RKO (cell line): ENCODE data around the gene ABI2.
A peak's percentile ranks its signal among the peaks of the same experiment; 100 is the strongest.

Experiments
- DNase-seq: peaks from one replicate; pipeline ENCODE4 v3.0.0-alpha.2; 2016; ENCODE audit warnings: low spot score

The ABI2 gene

DNA sequence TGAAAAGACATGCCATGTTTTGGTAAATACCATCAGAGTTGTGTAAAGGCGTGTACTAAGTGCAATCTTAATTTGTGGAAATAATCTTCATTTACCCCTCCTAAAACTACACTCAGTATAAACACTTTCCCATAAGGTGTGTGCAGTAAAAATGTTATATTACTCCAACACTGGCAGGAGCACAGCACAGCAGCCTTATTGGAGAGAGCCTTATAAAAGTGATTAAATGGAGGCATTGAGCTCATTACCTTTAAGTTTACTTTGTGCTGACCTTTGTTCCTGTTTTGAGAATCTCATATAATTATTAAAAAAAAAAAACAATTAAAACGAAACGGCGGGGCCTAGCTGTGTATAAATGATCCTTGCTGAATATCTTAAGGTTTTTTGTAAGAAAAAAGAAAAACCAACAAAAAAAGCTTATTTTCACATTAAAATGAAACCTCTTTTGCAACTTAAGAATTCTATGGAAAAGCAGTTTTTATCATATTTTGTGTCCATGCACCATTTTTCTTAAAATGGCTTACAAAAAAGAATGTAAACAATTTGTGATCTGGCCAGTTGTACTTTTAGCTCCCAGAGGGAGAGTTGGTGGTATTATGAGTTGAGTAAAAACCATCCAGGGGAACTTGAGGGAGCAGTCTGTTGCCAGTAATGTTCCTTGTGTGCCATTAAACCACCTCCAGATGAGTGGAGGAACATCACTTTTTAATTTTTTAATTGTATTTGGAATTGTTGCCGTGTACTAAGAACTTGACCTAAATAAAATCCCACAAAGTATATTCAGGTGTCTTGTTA lies 103.4 kb downstream of the ABI2 start:
- no peak for DNase-seq

DNA sequence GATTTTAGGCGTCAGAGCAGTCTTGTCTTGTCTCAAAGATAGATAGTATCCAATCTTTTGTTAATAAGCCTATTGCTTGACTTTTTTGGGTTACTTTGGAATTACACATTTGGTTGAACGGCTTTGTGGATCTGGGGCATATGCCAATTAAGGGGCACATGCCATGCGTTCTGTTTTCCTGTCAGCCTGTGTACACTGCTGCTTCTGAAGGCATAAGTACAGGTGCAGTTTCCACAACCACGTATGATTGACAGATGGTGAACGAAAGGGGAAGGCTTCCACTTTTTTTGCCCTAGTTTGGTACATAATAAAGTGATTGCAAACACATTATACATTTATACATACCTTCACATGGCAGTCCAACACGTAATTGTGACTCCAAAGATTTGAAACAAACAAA lies 104.6 kb downstream of the ABI2 start:
- DNase-seq, result no peak

DNA sequence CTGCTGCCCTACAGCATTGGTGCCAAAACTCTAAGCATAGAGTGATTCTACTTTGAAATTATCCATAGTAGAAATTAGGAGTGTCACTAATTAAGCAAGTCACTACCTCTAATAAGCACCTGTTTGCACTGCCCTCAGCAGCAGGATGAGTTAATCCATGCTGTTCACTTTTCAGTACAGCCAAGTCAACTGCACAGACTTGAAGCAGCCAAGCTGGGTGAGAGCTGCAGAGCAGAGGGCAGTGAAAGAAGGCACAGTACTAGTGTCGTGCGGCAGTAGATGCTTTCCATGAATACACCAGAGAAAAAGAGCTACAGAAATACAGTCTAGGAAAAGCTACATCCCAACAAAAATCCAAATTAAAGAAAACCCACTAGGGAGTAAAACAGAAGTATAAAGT lies 108.3 kb downstream of the ABI2 start:
- no peak for DNase-seq

DNA sequence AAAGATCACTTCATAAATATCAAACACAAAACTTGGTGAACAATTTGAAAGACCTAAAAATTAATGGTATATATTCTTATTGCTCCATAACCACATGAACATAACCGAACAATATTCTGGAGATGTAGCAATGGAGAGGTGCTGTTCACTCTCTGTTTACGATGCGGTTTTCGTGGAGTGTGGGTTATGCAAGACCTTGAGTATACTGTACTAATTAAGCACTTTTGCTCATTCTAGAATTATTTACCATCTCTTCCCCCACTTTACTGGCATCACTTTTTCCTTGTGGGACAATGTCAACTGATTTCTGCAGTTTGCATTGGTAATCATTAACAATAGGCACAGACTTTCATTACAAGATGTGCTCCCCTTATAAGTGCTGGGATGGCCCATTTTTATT lies 109.3 kb downstream of the ABI2 start:
- no peak for DNase-seq

DNA sequence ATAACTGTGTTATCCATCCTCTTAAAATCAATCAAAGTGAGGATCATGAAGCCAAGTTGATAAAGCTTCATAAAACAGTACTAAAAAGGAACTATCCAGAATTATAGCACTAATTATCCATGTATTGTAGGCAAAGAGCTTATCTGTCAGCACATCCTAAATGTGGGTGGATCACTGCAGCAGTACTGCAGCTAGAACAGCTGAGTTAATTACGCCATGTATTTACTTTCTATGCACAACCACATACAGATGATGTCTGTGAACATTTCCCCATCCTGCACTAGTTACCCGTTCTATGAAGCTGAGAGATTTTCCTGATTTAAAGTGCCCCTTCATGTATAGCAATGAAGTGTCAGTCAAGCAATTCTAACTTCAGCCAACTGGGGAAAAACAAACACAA lies 110.3 kb downstream of the ABI2 start:
- no peak for DNase-seq

DNA sequence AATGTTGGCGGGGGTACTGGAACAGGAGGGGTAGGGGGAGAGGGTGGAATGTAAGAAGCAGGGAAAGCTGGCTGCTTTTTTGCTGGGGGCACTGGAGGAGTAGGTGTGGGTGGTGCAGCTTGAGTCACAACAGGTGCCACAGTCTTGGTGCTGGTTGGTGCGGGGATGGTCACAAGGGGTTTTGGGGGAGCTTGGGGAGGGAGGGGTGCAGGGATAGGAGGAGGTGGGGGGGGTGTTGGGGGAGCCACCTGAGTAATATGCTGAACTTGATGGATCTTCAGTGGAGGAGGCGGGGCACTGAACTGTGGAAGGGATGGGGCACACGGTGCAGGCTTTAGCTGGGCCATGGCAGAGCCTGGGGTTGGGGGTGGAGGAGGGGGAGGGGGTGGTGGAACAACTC lies 112.5 kb downstream of the ABI2 start:
- no peak for DNase-seq

DNA sequence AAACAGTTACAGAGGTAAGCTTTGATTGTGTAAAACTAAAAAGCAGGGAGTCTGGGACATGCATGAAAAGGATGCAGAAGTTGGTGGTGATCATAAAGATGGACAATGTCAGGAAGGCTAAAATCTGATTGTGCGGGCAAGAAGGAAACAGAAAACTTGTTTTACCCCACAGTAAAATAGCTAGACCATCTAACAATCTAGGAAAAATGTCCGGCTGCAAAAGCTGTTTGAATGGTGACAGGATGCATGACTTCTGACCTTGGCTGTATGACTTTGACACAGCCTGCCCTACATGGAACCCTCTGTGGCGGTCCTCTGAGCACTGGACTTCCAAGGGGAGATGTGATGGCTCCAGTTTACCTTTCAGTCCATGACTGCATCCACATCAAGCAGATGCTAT lies 113.3 kb downstream of the ABI2 start:
- DNase-seq, result no peak

DNA sequence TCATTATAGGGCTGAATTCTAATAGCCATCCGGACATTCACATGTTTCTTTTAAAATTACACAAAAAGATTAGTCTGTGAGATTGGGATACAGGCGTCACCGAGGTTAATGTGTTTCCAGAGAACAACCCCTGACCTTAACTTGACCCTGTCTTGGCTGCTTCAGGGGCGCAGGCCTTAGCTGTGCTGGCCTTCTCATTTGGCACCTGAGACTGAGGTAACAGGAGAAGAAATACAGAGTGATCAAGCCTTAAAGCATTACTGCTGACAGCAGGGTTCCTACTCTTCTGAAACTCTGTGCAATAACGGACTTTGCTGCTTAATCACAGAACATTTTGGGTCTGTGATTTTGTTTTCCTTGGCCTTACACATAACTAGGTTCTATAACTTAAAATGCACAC lies 114.3 kb downstream of the ABI2 start:
- DNase-seq, result no peak

DNA sequence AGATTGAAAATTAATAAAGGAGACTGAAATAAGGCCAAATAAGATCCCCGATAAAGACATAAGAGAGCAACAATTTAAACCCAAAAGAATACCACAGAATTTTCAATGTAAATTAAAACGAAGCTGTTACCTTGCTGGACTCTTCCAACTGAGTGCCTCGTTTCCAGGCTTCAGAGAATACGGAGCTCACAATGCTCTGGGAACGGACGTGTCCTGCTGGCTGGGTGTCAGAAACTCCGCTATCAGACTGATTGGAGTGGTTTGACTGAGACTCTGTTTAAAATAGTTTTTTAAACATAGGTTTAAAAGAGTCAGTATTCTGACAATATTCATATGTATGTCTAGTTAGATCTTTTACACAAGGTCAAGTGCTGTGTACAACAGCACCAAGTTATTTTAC lies 116.5 kb downstream of the ABI2 start:
- no peak for DNase-seq

DNA sequence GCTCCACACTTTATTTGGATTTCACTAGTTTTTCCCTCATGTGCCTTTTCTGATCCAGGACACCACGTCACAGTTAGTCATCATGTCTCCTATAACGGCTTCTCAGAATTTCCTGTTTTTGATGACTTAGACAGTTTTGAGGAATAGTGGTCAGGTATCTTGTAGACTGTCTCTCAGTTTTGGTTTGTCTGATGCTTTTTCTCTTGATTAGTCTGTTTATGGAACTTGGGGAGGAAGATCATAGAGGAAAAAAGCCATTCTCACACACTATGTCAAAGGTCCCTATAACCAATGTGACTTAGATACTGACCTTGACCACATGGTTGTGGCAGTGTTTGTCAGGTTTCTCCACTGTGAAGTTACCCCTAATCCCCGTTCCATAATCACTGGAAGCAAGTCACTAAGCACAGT lies 117.9 kb downstream of the ABI2 start:
- DNase-seq, result peak; percentile 68

DNA sequence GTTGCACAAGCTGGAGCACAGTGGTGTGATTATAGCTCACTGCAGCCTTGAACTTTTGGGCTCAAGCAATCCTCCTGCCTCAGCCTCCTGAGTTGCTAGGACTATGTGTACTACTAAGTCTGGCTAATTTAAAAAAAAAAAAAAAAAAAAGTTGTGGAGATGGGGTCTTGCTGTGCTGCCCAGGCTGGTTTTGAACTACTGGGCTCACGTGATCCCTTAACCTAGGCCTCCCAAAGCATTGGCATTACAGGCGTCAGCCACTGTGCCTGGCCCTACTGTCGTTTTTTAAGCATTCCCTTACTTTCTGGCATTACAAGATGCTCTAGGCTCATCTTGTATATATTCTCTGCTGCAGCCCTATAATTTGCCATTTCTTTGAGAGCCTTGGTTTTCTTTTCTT lies 118.6 kb downstream of the ABI2 start:
- no peak for DNase-seq

DNA sequence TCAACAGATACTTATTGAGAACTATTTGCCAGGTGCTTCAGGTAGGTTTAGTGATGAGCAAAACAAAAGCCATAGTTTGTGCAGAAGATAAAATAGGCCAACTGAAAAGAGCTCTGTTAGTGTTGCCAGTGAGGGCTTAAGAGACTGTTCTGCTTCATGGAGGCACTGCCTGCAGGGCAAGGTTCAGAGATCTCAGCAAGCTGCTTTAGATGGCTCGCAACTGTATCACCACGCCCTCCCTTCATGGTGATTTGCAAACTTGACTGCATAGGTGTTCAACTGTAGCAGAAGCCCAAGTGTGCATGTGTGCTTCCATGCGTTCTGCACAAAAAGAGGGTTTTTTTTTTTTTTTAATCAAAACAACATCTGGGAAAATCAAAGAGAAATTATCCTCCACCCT lies 122.4 kb downstream of the ABI2 start:
- no peak for DNase-seq

DNA sequence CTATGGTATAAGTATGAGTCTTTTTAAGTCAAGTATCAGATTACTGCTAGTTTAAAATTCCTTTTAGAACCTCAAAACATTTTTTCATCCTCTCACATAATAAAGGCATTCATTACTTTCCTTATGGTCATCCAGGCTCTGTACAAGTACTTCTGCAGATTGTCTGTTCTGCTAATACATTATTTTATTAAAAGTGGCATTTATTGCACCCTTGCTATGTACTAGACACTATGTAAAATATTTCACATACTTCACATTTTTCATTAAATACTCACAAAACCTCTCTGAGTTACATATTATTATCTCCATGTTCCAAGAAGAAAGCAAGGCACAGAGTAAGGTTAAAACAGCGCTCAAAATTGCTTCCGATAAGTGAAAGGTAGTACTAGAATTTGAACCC lies 122.8 kb downstream of the ABI2 start:
- no peak for DNase-seq

DNA sequence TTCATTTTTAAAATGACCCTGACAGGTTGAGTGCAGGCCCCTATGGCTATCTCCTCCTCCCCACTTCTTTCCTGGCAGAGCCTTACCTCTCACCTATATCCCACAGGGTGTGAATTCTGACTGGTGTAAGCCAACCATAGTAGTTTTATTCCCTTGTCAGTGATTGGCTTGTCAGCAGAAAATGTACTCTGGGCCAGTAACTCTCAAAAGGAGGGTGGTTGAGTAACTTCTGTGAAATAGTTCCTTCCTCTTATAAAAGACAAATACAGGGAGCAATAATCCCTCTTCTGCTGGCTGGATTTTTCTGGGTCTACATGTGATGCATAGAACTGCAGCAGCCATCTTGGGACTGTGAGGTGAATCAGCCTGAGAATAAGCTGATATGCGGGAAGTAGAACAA lies 123.5 kb downstream of the ABI2 start:
- DNase-seq, result no peak

DNA sequence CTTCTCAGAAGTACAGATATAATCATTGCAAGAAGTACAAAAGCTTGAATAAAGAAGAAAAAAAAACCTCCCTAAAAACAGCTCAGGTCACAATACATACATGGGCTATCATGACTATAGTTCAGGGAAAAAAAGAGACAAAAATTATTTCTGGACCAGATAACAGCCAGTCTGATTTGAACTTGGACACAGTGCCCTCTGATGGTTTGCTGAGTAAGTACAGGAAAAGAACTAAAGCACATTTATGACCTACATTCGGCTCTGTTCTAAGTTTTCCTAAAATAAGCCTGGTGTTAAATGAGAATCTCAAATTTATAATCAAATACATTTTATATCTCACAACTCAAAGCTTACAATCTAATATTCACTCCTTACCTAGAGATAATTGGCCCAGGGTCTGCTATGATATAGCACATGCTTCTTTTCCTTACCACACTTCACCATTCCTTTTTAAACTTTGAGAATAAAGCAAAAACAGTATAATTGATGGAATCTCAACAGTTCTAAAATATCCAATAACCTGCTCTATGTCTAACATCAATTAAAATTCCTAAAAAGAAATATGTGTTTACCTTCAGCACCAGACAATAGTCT lies 125.8 kb downstream of the ABI2 start:
- DNase-seq, result peak; percentile 78

DNA sequence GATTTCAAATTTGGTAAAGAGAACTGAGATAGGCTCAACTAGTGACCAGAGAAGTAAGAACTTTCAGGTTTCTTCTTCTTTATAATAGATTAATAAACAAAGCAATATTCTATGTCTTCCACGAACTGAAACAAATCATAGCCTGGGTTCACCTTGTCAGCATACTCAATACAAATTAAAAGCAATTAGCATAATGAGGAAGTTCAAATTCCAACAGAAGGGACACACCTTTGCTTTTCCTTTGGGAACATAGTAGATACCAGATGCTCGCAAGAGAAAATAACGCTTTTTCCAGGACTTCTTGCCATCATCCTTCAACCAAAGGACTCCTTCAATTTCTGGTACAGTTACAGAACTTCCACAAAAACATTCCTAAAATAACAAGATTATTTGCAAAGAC lies 127.0 kb downstream of the ABI2 start:
- no peak for DNase-seq

DNA sequence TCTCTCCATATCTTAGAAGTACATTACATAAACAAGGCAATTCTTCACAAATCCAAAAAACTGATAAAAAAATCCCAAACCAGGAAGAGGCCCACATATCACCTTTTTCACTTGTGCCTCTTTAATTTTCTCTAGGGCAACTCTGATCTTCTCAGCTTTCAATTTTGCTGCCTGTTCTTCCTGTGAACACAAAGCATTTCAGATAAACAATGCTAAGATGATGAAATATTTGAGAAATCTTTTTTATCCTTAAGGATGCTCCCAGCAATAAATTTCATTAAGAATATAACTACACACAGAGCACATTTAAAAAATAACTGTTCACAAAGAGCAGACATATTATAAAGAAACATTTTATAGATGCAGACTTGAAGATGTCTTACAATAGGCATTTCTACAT lies 133.6 kb downstream of the ABI2 start:
- DNase-seq, result no peak

DNA sequence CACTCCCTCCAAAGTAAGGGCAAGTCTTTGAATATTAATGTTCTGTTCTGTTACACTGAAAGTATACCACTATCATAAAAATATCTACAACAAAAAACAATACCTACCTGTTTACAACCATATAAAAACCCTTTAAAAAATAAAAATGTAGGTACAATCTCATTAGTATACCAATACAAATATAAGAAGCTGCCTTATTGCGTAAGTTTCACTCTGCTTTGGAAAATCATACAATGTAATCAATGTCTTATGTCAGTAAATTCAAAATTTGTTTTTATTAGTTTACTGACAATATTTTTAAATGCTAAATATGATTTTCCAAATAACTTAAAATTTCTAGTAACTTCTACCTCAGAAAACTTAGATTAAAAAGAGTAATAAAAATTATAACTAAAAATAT lies 134.1 kb downstream of the ABI2 start:
- DNase-seq, result no peak

DNA sequence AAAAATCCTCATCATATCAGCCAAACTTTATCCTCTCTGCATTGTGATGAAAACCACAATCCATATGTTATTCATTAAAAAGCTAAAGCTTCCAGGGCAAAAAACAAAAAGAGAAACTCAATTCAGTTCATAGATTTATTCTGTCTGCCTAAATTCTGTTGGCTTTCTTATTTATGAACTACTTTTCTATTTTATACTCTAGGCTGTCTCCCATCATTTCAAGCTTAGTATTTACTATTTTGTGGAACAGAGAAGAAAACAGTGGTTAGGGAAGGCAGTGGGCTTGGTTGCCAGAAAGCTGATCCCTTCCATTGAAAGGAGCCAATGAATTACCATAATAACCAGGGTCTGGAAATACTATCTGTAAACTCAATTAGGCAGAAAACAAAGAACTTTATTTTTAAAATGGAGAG lies 135.1 kb downstream of the ABI2 start:
- no peak for DNase-seq

DNA sequence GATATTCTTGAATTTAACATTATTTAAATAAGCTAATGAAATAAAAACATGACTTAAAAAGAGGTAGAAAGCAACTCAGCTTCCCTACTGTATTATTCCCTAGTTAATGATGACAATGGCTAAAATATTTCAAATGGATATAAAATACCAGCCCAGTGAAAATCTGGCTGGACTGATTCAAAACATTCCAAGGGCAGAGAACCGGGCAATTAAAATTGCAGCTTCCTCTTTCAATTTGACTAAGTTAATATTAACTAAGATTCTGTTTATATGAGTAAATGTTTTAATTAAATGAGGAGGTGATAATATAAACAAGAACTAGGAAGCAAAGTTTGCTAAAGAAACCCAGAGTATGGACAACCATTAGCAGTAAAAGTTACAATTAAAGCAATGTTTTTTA lies 141.4 kb downstream of the ABI2 start:
- no peak for DNase-seq

DNA sequence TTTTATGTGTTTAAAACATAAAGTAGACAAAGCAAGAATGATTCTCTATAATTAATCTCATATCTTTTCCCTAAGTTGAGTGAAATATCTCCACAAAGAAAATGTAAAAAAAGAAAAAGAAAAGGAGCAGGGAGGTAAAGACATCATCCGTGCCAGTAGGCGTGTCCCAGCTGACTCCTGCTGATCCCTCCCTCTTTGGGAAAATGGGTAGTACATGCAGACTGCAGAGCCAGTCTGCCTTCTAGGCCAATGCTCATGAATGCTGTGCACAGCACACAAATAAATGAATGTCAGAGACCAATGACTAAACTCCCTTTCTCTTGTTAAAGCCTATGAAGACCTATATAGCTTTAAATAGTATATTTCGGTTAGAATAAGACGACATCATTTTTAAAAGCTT lies 142.2 kb downstream of the ABI2 start:
- DNase-seq, result no peak

DNA sequence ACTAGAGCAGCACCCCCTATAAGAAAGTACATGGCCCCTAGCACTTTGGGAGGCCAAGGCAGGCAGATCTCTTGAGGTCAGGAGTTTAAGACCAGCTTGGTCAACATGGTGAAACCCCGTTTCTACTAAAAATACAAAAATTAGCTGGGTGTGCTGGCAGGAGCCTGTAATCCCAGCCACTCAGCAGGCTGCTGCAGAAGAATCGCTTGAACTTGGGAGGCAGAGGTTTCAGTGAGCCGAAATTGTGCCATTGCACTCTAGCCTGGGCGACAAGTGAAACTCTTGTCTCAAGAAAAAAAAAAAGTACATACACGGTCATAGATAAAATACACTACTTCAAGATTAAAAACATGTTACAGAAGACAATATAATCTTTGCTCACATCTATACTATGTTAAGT lies 143.1 kb downstream of the ABI2 start:
- DNase-seq, result no peak

DNA sequence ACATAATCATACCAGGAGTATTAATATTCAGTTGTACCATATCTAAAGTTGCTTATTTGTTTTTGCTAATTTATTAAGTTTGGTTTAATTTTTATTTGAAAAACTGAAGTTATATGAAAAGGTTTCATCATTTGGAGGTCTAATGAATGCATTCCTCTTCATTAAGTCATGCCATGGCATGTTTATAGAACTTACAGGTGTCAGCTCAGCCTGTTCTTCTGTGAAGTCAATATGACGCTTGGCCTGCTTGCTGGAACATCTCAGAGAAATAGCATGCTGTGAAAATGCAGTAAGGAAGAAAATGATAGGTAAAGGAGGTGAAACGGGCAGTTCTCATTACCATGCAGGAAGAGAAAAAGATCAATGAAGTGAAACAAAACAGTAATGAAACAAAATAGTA lies 148.7 kb downstream of the ABI2 start:
- DNase-seq, result no peak

DNA sequence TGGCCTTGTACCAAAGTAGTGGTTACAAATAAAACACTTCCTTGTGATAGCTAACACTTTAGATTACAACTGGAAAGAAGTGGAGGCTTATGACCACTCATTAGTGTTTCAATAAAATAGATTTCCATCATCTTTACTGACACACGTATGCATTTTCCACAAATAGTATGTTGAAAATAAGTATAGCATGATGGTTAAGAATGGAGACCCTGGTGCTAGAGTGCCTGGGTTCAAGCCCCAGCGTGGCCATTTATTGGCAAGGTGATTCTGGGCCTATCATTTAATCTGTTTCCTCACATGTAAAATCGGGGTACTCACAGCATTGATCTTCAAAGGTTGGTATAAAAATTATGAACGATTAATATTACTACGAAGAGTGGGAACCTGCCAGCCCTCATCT lies 152.4 kb downstream of the ABI2 start:
- DNase-seq, result no peak
